NCI-H2107 treated with DMSO at 0.1 percent for 48 hours (cell line): Measurements from ENCODE around the gene CBX8.
"Not testable (repeated sequence)": the region's sequence is repeated elsewhere in the genome, so short reads cannot be mapped to it uniquely, and the experiment has no call there.

Experiments used
- DNase-seq: peaks from one replicate; lab custom pipeline; 2025; ENCODE audit not compliant: unreplicated experiment; lab: John Stamatoyannopoulos, UW

The CBX8 gene

DNA sequence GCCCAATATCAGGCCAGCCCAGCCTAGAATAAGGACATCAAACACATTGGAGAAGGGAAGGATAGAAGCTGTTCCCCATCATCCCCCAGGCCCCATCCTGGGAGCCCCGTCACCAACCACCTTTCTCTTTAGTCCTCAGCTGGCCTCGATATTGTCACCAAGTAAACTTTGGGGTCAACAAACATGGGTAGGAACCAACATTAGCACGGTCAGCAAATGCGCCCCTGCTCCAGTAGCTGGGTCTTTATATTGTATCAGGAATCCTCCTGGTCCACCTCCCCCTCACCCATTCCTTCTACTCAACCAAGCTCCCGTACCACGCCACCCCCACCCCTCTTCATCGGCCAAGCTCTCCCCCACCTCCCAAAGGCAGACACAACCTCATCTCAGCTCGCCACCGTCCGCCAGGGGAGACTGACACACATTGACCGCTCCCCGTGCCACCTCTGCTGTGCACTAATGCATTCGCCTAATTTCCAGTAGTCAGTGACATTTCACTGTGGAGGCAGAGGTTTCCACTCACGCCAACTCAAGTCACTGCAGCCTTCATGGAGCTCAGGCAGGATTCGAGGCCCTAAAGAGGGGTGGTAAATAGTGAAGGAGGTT, 39.6 kb downstream of the CBX8 start:
- DNase-seq: no peak

DNA sequence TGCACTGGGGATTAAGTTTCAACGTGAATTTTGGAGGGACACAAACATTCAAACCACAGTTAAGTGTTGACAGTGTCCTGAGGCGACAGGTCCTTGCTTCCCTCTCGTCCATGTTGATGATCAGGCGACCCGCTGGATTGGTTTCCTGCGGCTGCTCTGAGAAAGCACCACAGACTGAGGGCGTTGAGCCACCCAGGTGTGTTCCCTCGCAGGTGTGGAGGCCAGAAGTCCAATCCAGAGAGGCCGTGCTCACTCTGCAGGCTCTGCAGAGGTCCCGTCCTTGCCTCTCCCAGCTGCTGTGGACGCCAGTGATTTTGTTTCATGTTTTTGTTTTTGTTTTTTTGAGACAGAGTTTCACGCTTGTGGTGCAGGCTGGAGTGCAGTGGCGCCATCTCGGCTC, 41.3 kb downstream of the CBX8 start:
- no peak for DNase-seq

DNA sequence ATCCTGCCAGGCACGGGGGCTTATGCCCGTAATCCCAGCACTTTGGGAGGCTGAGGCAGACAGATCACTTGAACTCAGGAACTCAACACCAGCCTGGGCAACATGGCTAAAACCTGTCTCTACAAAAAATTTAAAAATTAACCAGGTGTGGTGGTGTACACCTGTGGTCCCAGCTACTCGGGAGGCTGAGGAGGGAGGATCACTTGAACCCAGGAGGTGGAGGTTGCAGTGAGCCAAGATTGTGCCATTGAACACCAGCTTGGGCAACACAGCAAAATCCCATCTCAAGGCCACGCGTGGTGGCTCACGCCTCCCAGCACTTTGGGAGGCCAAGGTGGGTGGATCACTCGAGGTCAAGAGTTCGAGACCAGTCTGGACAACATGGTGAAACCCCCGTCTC, 42.0 kb downstream of the CBX8 start:
- DNase-seq: not testable (repeated sequence)

DNA sequence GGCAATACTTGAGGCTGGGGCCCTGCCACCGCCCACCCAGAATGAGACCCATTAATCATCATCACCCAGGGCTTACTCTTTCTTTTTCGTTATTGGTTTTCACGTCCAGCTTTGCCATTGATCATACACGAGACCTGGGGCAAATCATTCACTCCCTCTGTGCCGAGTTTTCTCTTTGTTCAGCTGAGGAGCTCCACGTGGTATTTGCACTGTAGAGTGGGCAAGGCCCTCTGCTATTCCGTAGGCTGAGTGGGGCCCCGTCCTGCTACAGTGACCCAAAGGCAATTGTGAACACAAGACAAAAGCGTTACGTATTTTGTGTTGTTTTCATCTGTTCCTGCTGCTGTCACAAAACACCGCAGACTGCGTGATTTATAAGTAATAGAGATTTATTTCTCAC, 42.5 kb downstream of the CBX8 start:
- DNase-seq: no peak

DNA sequence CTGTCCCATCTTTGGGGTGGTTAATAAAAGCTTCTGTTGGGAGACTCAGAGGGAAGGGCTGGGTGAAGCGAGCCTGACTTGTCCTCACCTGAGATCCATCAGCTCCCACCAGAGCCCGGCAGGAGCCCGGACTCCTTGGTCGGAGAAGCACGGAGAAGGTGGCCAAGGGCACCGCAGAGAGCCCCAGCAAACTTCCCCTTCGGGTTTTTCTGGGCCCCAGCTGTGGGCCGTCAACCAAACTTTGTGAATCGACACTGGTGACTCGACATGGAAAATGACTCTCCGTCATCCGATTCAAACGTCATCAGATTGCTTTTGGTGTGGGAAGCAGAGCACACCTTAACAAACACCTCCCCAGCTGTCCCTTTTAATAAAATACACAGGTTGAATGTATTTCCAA, 44.7 kb downstream of the CBX8 start:
- no peak for DNase-seq

DNA sequence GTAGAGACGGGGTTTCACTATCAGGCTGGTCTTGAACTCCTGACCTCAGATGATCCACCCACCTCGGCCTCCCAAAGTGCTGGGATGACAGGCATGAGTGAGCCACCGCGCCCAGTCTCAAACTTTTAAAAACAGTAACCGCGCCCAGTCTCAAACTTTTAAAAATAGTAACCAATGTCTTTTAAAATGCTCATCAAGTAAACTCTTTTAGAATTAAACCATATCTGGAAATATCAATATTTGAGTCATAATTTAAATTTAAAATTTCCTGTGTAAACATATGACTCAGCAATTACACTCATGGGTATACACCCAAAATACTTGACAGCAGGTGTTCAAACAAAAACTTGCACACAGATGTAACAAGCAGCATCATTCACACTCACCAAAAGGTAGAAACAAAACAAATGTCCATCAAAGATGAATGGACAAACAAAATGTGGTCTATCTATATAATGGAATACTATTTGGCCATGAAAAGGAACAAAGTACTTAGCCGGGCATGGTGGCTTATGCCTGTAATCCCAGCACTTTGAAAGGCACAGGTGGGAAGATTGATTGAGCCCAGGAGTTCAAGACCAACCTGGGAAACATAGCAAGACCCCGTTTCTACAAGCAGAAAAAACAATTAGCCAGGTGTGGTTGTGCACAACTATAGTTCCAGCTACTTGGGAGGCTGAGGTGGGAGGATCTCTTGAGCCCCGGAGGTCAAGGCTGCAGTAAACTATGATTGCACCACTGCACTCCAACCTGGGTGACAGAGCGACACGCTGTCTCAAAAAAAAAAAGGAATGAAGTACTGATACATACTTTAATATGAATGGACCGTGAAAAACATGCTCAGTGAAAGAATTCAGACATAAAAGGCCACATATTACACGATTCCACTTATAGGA, 46.0 kb downstream of the CBX8 start:
- DNase-seq: no peak

DNA sequence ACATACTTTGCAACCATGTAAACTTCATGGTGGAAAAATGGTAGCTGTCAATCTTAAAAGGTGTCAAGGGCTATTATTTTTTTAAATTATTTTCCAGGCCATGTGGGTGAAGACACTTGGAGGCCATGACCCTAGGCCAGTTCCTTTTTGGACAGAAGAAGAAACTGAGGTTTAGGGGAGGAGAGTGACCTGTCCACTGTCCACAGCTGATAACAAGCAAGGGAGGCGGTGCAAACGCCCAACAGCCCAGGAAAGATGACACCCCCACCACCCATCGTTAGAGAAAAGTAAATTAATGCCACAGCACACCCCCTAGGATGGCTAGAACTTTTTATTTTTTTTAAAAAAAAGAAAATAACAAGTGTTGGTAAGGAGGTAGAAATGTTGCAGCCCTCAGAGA, 46.9 kb downstream of the CBX8 start:
- DNase-seq: no peak

DNA sequence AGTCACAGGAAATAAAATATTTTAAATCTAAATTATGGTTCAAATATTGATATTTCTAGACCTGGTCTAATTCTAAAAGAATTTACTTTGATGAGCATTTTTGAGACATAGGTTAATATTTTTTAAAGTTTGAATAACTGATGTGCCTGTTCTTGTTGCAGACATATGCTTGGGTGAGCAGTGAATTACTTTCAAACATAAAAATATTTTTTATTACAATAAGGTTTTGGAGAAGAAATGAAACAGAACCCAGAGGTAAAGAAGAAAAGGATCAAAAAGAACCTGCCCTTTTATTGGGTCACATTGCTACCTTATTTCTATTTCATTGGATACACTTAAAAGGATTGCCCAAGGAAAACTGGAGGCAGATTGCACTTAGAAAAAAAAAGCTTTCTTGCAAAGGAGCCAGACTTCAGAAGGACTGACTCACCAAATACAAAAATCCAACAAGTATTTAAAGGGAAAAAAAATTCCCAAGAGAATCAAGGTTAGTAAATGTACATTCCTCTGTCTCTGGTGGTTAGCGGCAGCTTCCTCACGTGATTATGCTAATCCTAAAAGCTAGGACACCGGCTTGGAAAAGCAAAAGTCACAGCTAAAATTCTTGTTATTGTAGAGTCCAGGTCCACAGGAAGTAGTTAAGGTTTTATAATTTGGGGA, 47.6 kb downstream of the CBX8 start:
- no peak for DNase-seq

DNA sequence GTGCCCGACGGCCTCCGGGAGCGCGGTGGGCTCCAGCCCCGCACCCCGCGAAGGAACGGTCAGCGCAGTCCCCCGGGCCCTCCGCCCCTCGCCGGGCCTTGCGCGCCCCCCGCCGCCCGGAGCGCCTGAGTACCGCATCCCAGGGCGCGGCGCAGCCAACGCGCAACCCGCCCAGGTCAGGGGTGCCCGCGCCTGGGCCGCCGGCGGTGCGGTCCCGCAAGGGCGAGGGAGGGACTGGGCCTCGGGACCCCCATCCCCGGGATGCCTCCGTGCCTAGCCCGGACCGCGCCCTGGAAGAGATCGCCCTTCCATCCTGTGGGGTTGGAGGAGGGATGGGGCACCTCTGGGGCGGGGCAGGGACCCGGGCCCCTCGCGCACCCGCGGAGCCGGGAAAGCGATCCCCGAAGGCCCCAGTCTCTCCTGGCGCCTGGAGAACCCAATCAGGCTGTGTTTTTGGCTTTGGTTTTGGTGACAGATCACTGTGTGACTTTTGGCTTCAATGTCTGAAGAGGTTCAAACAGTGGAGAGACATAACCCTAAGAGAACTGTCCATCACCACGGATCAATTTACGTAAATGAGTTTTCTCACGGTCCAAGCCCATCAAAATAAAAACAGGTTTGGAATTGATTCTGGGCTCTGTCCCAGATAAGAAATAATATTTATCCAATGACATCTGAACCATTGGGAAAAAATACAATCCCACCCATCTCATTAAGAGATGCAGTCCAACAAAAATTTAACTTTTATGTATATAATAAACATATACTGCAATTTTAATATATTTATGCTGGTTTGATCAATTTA, 48.4 kb downstream of the CBX8 start:
- no peak for DNase-seq

DNA sequence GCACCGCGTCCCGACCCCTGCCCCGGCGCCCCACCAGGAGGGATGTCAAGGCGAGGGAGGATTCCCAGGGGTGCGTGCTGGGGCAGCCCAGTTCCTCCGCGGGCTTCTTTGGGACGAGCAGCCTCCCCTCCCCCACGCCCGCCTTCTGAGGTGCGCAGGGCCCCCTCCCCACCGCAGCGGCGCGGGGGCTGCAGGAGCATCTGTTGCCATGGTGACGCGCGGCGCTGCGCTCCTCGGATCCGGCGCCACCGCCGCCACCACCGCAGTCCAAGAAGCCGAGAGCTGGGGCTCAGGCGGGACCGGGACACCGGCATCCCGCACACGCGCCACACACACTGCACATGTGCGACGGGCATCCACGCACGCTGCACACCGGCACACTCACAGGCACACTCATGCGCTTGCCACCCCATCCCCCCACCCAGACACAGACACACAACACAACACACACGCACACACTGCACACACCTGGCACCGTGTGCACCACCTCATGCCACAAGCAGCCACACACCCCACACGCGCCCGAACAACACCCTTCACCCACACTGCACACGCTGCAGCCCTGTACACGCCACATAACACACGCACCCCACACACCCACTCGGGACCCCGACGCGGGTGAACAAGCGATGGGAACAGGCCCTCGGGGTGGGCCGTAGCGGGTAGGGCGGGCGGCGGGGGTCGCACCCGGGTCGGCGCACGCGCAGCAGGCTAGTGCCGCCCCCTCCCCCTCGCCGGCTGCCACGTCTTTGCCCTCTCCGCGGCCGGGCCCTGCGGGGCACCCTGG, 49.2 kb downstream of the CBX8 start:
- DNase-seq: no peak

DNA sequence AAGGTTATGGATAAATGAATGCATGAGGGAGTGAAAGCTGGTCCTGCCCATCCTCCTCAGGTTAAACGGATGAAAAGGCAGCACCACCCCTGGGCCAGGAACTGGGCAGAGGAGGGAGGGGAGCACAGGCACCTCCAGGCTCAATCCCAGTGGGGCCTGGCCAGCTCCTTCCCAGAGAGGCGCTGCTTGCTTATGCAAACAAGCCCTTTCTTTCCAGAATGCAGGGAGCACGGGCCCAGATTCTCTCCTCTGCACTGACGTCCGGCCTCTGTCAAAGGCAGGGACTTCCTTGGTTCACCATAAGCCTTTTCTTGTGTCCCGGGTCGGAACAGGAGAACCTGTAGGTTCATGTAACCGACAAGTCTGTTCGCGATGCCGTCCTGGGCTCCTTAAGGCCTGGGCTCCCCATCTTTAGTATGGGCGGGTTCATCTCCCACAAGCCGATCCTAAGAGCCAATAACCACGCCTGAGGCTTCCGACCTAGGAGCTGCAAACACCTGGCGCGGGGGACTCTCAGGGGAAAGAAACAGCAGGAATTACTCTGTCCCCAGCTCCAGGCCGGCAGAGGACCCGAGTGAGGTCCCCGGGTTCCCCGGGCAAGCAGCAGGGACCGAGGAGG, 49.9 kb downstream of the CBX8 start:
- no peak for DNase-seq

DNA sequence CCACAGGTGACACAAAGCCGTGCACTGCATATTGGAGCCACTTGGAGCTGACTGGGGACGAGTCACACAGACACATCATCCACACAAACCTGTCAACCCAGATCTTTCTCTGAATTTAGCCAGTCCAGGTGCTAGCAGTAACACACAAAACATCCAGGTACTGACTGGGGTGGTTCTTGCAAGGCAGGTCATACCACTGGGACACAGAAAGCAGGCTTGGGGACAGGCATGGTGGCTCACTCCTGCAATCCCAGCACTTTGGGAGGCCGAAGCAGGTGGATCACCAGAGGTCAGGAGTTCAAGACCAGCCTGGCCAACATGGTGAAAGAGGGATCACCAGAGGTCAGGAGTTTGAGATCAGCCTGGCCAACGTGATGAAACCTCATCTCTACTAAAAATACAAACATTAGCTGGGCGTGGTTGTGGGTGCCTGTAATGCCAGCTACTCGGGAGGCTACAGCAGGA, 51.2 kb downstream of the CBX8 start:
- no peak for DNase-seq

DNA sequence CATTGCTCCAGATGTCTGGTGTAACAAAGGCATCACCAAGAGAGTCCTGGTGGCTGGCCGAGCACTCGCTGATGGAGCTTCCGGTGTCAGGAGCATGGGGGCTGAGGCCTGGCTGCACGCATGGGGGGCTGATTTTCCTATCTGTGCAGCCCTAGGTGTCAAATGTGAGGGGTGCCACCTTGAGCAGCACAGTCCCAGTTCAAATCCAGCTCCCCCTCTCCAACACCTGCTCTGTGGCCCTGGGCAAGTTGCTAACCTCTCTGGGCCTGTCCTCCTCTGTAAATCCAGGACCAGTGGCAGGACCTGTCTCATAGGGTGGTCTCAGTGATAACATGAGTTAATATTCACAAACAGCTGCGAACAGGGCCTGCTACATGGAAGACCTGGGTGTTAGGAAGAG, 53.3 kb downstream of the CBX8 start:
- no peak for DNase-seq

DNA sequence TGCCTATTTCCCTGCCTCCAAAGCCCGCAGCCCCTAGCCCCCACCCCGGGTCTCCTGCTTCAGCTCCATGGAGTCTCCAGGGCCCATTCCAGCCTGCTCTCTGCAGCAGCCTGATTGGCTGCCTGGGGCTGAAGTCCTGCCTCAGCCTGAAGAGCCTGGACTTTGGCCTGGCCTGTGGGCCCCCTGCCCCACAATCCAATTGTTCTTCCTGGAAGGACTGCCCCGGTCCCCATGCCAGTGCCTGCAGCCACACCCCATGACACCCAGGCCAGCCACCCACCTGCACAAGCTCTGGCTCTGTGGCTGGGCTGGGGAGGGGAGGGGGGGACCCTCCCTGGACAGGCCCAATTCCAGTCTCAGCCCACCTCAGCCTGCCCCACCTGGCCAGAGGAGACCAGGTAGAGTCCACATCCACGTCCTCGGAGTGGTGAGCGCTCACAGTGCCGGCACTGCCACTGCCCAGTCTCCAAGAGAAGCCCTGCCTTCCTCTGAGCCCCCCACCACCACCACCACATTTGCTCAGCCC, 53.9 kb downstream of the CBX8 start:
- DNase-seq: no peak

DNA sequence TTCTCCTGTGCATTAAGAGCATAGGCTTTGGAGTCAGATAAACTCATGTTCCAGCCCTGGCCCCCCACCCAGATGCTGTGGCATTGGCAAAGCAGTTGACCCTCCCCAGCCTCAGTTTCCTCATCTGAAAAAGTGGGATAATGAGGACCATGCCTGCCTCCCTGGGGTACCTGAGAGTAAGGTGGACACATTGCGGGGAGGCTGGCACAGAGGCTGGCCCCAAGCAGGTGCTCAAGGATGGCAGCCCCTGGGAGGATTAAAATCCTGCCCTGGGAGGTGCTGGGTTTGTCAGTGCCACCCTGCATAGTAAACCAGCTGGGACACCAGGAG, 54.3 kb downstream of the CBX8 start:
- no peak for DNase-seq
